ENCODE measurements around the gene AJAP1. TPM values are rescaled to one million over a fixed set of nuclear protein-coding genes. Genes with fewer than 3 reads are reported as not detected.
"Not testable (repeated sequence)": the region's sequence is repeated elsewhere in the genome, so short reads cannot be mapped to it uniquely, and the experiment has no call there.

Gene AJAP1
- total and polyA plus RNA-seq, 2 of the 13 experiments (the other 11 are each of a cell fraction or from before 2014, with no cell fraction given), result not detected

GRCh38 chr1:4665456-4665855 is 11.0 kb downstream of the AJAP1 start:
- Histone ChIP-seq H3K27me3 (ENCODE audit: control insufficient read depth in 1 of 2, insufficient read depth in 2 of 2, low read length in 2 of 2) (peaks cover 5 to 39% of the 10 kb centered on the region in 2 experiments), H2AFZ (ENCODE audit: low read length) (no peak overlapping the region), H3K4me1 (ENCODE audit: insufficient read depth, low read length) (no peaks in the 10 kb centered on the region), H3K9ac (ENCODE audit: insufficient read depth, low read depth, low read length) (no peak overlapping the region), H3K27ac (ENCODE audit: extremely low read length, insufficient read depth, low read length) (no peak overlapping the region), H3K4me2 (ENCODE audit: low read depth, low read length) (no peak overlapping the region), H3K79me2 (ENCODE audit: insufficient read depth, low read length) (no peaks in the 10 kb centered on the region), H3K4me3 (replicated peaks in 1 of 3; ENCODE audit: insufficient read depth in 1 of 3, low read depth in 2 of 3, low read length in 3 of 3) (no peak overlapping the region), H3K9me3 (ENCODE audit: low read length) (no peaks in the 10 kb centered on the region), H3K36me3 (replicated peaks in 1 of 2; ENCODE audit: control insufficient read depth in 1 of 2, insufficient read depth in 2 of 2, low read length in 2 of 2) (no peaks in the 10 kb centered on the region), H4K20me1 (ENCODE audit: insufficient read depth, low read length) (no peaks in the 10 kb centered on the region)
- in situ Hi-C loops (cut with HindIII; ENCODE audit: extremely low pct_ligation_motif_present, low pct_unique_long_range_greater_than_20kb), result no loop called here
- POLR2A ChIA-PET, result no interaction called here
- ATAC-seq (no peak), DNase-seq (ENCODE audit: low spot score) (no peak), FAIRE-seq (no peak)
- intact Hi-C loops (cut with micrococcal nuclease; ENCODE audit: unreplicated experiment), result no loop called here
- TF ChIP-seq ZNF614 (CRISPR knock-in tag; IDR thresholded peaks at IDR 0.05; ENCODE audit: borderline replicate concordance), result no peak
- no peak for TF ChIP-seq ZNF468 (CRISPR knock-in tag; IDR thresholded peaks at IDR 0.05)
- TF ChIP-seq ZNF746 (CRISPR knock-in tag; IDR thresholded peaks at IDR 0.05), result no peak
- TF ChIP-seq ZNF24 (IDR thresholded peaks at IDR 0.05), result no peak
- no peak for TF ChIP-seq ATM (IDR thresholded peaks at IDR 0.05; ENCODE audit: borderline replicate concordance)
- CTCF ChIA-PET (ENCODE audit: low intra/inter-chr PET ratio, low total read pairs), result no interaction called here
- 21% methylated on average over 7 of the region's 9 CpGs for WGBS (ENCODE audit: low lambda C conversion rate)
- no TSS peak for BruUV-seq (replicated peaks)

- H3K27me3 ChIP-seq (ENCODE audit: control insufficient read depth in 1 of 2, insufficient read depth in 2 of 2, low read length in 2 of 2), result peaks cover 5 to 37% of the 10 kb centered on the region in 2 experiments
- H3K79me2 ChIP-seq (ENCODE audit: insufficient read depth, low read length); FAIRE-seq; H4K20me1 ChIP-seq (ENCODE audit: insufficient read depth, low read length); H2AFZ ChIP-seq (ENCODE audit: low read length); H3K9ac ChIP-seq (ENCODE audit: insufficient read depth, low read depth, low read length); H3K27ac ChIP-seq (ENCODE audit: extremely low read length, insufficient read depth, low read length); H3K9me3 ChIP-seq (ENCODE audit: low read length); in situ Hi-C loops (cut with HindIII; ENCODE audit: extremely low pct_ligation_motif_present, low pct_unique_long_range_greater_than_20kb); H3K4me1 ChIP-seq (ENCODE audit: insufficient read depth, low read length); intact Hi-C loops (cut with micrococcal nuclease; ENCODE audit: unreplicated experiment); CTCF ChIA-PET (ENCODE audit: low intra/inter-chr PET ratio, low total read pairs); DNase-seq (ENCODE audit: low spot score); POLR2A ChIA-PET; ATAC-seq; H3K4me3 ChIP-seq (replicated peaks in 1 of 3; ENCODE audit: insufficient read depth in 1 of 3, low read depth in 2 of 3, low read length in 3 of 3); BruUV-seq (replicated peaks); H3K36me3 ChIP-seq (replicated peaks in 1 of 2; ENCODE audit: control insufficient read depth in 1 of 2, insufficient read depth in 2 of 2, low read length in 2 of 2); H3K4me2 ChIP-seq (ENCODE audit: low read depth, low read length): not testable (repeated sequence)
- 39% methylated on average over 19 of the region's 19 CpGs for WGBS (ENCODE audit: low lambda C conversion rate)
Measured at GRCh38 chr1:4666683-4667082, 12.3 kb downstream of the AJAP1 start.
